GM21825 (cell line): ENCODE data around the gene HIPK2.
A peak's percentile ranks its signal among the peaks of the same experiment; 100 is the strongest.

ENCODE experiments used
- ATAC-seq: cut with Tn5 transposase; IDR thresholded peaks from one replicate; pipeline ENCODE4 v1.9.1; 2021; ENCODE audit warnings: mild to moderate bottlenecking, moderate library complexity; ENCODE audit not compliant: unreplicated experiment

Gene HIPK2

DNA sequence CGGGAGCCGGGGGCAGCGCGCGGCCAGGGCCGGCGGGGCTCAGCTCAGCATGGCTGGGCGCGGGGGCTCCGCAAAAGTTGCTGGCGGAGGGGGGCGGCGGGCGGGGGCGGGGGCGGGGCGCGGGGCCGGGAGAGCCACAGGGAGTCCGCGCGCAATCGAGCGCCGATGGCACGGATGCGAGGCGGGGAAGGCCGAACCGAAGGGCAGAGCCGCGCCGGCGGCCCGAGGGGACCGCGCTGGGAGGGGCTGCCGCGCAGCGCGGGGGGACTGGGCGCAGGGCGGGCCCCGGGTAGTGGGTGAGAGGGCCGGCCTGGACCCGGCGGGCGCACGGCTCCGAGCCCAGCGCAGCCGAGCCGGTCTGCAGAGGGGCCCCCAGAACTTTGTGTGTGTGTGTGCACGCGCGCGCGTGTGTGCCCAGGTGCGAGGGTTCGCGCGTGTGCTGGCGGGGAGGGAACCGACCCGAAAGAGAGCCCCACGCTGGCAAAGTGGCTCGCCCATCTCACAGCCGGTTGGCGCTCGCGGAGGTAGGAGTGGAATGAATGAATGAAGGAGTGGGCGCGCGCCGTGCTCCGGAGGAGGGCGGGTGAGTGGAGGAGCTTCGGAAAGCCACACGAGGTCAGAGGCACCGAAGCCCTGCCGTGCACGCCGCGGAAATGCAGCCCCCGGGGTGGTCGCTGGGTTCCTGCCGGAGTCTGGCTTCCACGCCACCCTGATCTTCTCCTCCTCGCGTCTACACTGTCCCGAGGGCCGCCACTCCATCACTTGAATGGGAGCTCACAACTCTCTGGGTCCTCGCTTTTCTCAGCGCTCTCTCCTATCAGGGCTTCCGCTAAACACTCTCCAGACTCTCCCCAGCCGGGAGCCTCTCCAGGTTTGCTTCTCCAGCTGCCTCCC lies at the start of gene HIPK2:
TSS of gene HIPK2 (minus strand) at position 51 of the 894 bp plus-strand sequence. CDS start 375 bp downstream, outside the sequence.
- peak; percentile 56 for ATAC-seq

DNA sequence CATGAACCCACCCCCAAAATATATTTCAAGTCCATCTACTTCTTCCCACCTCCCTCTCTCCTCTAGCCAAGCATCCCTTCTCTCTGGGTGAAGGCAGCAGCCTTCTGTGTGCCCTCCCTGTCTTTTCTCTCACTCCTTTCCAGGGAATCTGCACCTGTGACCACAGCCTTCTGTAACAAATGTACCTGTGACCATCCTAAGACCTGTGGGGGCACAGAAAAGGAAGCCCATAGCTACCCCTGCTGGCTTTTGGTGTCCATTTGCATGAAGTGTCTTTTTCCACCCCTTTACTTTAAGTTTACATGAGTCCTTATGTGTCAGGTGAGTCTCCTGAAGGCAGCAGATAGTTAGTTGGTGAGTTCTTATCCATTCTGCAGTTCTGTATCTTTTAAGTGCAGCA lies 49.2 kb upstream of the HIPK2 start:
- no peak for ATAC-seq

DNA sequence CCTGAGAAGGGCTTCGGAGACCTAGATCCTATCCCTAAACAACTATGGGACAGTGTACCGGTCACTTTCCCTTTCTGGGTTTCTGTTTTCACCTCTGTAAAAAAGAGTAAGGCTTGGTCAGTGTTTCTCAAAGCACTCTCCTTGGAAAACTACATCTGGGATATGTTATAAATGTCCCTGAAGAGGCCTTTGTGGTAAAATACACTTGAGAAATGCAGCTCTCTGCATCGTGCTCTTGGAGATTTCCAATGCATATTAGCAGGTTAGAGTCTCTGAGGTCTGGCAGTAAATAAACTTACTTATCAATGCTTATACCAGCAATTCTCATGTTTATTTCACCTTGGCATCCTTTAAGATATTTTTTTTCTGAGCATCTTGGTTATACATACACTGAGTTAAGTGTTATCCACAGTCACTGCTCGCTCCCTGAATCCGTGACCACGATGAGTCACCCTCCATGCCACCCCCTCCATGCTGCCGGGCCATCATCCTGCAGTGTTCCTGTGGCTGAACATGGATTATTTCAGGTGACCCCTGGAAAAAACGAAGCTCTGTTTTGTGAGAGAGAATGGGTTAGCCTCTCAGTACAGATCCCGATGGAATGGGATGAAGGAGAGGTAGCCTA lies 48.0 kb upstream of the HIPK2 start:
- ATAC-seq: no peak

DNA sequence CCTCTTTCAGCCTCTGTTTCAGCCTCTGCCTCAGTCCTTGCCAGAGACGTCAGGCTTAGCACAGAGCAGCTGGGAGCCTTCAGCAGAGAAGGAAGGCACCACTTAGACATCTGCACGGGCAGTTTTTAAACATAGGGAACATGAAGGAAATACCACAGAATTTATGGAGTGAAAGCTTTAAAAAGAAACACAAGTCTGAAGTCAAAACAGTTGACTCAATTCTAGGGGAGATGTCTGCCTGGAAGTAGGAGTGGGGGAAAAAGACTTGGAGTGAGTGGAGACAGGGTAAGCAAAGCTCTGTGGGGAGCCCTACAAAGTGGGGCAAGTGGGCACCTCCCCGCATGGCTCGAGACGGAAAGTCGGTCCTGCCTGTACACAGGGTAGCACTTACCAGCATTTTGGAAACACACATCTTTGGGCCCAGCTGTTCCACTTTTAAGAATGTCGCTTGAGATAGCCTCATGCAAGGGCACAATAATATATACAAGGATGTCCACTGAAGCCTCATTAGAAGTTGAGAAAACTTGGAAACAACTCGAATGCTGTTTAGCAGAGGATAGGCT lies 46.2 kb upstream of the HIPK2 start:
- ATAC-seq: no peak

DNA sequence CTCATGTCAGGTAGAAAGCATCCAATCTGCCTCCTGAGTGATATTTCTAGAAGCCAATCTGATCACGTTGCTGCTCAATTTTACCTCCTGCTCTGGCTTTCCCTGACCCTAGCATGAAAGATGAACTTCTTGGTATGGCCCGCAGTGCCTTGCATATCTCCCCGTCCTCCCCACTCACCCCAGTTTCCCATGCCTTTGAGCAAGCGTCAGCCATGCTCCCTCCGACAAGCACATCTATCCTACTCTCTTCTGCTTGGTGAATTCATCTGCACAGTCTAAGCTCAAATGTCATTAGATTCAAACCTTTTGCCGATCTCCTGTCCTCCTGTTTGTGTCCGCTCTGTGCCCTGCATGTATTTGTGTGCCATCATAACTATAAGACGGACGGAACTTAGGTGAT lies 45.1 kb upstream of the HIPK2 start:
- no peak for ATAC-seq

DNA sequence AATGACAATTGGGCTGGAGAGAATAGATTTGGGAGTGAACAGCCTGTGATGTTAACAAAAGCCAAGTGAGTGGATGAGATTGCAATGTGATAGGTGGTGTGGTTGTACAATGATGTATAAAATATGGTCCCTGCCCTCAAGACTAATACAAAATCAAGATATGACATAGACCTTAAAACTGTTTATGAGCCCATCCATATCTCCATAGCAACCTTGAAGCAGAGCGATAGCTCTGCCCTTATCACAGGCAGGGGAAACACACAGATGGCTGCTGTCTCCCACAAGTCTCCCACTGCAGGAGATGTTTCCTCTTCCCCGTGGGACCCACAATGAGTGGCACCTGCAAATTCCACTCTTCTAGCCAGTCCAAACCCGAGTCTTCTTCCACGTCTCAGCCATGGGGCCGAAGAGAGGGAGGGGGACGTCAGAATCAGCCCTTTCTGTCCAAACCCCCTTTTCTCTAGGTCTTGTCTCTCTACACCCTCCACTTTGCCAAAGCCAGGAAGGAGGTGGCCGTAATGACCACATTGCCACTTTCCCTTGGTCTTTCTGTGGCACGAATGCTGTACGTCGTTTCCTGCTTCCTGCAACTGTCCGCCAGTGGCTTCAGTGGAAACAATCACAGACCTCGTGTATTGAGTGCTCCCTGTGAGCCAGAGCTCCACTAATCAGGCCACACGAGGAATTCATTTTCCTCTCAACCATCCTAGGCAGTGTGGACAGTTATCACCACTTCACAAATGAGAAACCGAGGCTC lies 43.7 kb upstream of the HIPK2 start:
- no peak for ATAC-seq

DNA sequence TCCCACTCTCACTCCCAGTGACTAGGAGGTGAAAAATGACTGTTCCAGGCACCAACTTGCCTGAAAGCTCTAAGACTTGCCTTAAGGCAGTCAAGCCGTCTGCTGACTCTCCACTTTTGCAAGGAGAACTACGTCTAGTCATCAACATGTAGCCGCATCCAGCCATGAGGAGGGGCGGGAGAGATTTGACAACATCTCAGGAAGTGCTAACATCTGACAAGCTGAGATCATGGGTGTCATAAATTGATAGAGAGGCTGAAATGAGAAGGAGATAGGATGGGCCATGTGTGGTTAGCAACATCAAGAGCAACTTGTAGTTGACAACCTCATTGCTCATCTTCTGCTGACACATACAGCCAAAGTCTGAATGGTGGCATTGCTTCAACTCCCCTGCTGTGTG lies 42.3 kb upstream of the HIPK2 start:
- no peak for ATAC-seq

DNA sequence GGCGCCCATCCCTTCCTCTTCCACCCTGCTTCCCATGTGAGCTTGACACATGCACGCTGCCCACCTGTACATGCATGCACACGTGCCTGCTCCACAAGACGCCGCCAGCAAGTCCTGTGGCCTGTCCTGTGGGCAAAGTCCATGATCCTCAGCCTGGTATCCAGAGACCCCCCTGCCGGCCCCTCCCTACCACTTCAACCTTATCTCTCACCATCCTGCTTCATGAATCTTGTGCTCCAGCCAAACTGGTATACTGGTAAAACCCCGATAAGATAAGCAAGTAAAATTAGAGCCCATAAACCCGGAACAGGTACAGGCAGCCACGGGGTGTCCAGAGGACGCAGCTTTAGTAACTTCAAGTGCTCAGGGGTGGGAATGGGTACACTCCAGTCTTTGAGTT lies 39.5 kb upstream of the HIPK2 start:
- ATAC-seq: no peak

DNA sequence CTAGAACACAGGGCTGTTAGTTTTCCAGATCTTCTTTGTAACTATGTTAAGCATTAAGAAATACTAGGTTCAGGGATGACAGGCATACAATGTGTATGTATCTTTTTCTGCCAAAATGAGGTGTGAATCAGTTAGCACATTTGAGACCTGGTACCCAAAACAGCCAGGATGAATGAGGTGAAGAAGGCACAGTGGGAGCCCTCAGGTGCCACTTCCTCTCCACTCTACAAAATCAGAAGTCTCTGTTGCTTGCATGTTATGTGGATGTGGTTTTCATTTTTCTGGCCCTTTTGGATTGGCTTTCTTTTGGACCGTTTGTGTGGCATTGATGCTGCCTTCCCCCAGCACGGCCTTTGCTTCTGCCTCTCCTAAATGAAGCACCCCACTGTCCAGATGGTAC lies 35.9 kb upstream of the HIPK2 start:
- ATAC-seq: no peak

DNA sequence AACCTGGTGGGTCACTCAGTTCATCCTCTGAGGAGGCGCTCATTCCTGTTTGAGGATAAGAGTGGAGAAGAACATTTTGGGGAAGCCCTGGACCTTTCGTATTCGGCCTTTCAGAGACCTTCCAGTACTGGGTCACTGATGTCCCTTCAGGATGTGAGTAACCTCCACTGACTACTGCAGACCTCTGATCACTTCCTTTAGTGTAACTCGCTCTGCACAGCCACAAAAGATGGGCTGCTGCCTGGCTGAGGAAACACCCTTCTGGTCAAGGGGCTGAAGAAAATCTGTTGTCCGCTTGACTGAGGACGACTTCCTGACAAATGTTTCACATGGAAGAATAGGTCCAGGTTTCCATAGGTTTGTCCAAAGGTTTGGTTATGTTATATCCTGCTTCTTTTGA lies 35.4 kb upstream of the HIPK2 start:
- no peak for ATAC-seq

DNA sequence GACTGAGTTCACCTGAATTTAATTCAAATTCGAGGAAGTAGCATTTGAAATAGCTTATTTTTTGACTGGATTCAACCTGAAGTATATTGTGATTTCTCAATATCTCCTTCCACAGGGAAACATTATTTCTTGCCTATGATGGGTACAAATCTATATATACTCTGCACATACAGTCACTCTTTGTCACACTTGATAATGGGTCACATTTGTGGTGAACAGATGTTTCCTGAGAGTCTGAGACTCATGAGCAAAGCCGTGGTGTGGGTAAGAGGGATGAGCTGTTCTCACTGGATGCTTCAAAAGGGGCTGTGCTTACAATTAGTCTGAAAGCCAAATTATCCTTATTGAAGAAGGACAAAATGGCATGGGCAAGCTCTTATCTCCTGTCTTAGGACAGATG lies 33.3 kb upstream of the HIPK2 start:
- ATAC-seq: no peak

DNA sequence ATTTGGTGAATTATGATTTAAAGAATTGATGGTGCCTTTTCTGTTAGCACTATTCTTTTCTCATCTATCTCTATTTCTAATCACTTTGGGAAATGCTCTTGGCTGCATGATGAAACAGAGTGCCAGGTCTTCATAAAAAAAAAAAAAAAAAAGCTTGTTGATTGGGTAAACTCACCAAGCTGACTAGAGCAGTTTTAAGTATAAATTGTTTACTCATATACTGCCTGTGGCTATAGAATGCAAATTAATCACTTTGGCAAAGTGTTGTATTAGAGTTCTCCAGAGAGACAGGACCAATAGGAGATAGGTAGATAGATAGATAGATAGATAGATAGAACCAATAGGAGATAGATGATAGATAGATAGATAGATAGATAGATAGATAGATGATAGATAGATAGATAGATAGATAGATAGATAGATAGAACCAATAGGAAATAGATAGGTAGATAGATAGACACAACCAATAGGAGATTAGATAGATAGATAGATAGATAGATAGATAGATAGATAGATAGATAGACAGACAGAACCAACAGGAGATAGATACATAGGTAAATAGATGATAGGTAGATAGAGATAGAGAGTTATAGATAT lies 31.1 kb upstream of the HIPK2 start:
- no peak for ATAC-seq

DNA sequence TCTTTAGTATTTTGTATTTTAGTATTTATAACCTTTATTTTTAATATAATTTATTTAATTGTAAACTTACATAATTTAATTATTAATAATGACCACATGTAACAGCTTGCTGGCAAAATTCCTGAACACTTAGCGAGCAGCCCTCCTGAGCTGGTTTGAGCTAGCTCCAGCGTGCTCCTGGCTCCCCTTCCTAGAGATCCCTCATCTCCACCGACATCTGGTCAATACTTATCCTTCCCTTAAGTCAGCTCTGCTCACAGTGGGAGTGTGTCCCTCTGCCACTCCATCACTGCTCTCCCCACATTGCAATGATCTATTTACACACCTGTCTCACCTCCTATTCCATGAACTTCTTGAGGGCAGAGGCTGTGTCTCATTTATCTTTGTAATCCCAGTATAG lies 30.6 kb upstream of the HIPK2 start:
- ATAC-seq: no peak

DNA sequence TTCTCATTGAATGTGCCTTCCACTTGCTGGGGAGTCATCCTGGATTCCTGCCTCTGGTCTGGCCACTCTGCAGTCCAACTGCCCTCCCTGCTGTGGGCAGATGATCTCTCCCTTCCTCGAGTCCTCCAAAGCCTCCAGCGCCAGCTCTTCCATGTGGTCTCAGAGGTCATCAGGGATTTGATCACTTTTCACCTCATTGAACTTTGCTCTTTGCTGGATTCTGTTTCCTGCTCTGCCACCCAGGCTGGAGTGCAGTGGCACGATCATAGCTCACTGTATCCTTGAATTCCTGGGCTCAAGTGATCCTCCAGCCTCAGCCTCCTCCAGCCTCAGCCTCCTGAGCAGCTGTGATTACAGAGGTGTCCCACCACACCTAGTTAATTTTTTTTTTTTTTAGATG lies 29.2 kb upstream of the HIPK2 start:
- ATAC-seq: no peak

DNA sequence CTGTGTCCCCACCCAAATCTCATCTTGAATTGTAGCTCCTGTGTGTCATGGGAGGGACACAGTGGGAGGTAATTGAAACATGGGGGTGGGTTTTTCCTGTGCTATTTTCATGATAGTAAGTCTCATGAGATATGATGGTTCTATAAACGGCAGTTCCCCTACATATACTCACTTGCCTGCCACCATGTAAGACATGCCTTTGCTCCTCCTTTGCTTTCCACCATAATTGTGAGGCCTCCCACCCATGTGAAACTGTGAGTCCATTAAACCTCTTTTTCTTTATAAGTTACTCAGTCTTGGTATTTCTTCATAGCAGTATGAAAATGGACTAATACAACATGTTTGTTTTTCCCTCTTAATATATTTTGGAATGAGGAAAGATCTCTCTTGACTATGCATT lies 26.8 kb upstream of the HIPK2 start:
- no peak for ATAC-seq

DNA sequence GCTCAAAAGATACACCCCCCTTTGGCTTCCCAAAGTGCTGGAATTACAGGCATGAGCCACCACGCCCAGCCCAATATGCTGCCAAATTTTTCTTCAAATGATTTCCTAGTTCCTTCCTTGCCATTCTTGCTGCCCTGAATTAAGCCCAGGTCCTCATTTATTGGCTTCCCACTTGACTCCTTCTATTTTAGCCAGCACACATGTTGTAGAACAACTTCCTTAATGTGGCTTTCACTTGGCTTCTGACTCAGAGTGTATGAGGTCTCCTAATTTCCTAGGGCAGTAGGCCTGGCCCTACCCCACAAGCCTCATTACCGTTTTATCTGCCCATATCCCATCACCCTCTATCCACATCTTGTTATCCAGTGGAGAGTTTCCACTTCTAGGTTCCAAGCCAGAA lies 21.8 kb upstream of the HIPK2 start:
- peak; percentile 47 for ATAC-seq

DNA sequence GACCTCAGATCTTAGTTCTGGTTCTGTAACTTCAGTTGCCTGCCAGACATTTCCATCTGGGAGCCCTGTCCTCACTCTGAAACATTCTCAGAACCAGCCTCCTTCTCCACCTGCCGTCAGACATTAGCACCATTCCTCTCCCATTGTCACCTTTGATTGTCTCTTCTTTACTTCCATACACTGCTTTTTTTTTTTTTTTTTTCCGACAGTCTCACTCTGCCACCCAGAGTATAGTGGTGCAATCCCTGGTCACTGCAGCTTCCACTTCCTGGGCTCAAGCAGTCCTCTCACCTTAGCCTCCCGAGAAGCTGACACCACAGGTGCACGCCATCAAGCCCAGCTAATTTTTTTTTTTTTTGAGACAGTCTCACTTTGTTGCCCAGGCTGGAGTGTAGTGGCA lies 21.1 kb upstream of the HIPK2 start:
- no peak for ATAC-seq

DNA sequence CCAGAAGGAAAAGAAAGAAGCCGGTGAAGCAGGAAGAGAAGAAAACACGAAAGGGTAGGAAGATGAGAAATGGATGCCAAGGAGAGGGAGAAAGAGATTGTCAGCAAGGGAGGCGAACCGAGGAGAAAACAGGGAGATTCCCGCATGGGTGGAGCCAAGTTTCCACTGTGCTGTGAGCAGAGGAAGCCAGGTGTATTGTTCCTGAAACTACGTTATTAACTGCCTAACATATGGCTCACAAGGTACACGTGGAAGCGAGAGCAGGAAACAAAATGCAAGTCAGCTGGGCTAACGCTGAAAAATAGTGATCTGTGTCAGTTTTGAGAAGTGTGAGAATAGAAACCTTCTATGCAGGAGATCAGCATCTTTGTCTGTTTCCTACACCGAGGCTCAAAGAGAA lies 20.4 kb upstream of the HIPK2 start:
- ATAC-seq: peak; percentile 77

DNA sequence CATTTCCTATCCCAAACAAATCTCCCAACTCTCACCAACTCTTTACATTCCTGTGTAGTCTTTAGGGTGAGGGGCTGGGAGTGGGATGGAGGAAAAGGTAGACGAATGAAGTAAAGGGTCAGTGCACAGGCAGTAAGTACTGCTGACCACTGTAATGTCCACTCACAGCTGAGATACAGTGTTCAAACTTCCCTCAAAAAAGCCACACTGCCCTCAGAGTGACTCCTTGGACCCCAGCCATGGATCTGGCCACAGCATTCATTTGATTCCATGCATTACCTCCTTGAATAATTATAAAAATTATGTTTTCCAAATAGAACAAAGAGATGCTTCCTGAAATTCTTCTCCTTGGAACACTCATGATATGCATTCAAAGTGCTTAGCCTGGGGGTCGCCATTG lies 19.8 kb upstream of the HIPK2 start:
- no peak for ATAC-seq

DNA sequence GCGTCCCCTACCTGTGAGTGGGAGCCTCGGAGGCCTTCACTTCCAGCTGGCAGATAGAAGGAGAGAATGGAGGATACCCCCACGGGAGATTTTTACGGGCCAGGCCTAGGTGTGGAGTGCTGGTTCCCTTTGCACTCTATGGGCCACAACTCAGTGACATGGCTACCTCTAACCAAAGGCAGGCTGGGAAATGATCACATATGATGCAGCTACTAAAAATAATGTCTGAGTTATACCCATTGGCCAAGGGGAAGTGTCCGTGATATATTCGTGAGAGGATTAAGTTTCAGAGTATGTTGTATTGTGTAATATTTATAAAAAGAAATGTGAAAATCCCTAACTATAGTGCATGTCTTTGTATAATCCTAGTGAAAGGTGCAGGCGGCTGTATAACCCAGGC lies 13.5 kb upstream of the HIPK2 start:
- no peak for ATAC-seq

DNA sequence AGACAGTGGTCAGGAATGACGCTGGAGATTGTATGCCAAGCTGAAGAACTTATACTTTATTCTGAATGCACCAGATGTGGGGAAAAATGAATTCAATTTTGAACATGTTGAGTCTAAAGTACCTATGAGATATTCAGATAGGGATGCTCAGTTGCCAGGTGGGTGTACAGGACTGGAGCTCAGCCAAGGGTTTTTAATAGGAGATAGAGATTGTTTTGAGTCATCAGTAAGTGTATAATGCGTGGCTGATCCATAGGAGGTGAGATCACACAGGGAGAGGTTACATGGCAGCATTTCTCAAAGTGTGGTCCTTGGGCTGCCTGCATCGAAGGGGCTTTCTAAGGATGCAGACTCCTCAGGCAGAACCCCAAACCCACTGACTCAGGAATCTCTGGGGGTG lies 6.8 kb upstream of the HIPK2 start:
- ATAC-seq: no peak
